Right cardiac atrium (tissue), 5 donors: ENCODE results near the gene ATP9A. TPM values are rescaled to one million over a fixed set of nuclear protein-coding genes. Genes with fewer than 3 reads are reported as not detected.

Experiments used
- ATAC-seq, 2 donors: fragments of 200-7000 bp; cut with Tn5 transposase; one replicate each; pipeline versions ENCODE4 v1.8.0 to v1.9.1; 2020; ENCODE audit warnings: moderate library complexity in 2 of 2, mild to moderate bottlenecking in 1 of 2
- DNase-seq, 3 donors: peaks; one replicate each; pipeline ENCODE4 v3.0.0-alpha.2; 2020
- H3K27ac ChIP-seq: one replicate; pipeline ENCODE4 v1.5.1; 2013; ENCODE audit warnings: mild to moderate bottlenecking, low read length, control low read depth, moderate library complexity
- H3K27me3 ChIP-seq: one replicate; pipeline ENCODE4 v1.6.1; 2013; ENCODE audit not compliant: control insufficient read depth, insufficient read depth
- H3K4me1 ChIP-seq: one replicate; pipeline ENCODE4 v1.6.1; 2013; ENCODE audit warnings: low read length; ENCODE audit not compliant: control insufficient read depth, insufficient read depth
- H3K4me3 ChIP-seq: one replicate; pipeline ENCODE4 v1.5.1; 2013; ENCODE audit warnings: low read length, control low read depth
- H3K9me3 ChIP-seq: one replicate; pipeline ENCODE4 v1.6.1; 2013; ENCODE audit warnings: low read length; ENCODE audit not compliant: control insufficient read depth
- WGBS: extraction: QIAGEN DNeasy Blood & Tissue Kit; methylation state at CpG from one replicate; pipeline ENCODE4 v1.1.7; 2013; 5-methylcytosine and 5-hydroxymethylcytosine counted together
- intact Hi-C, 4 donors: fragments of 100-400 bp; cut with DNase I; formaldehyde crosslinking; loops; one replicate each; pipeline versions ENCODE4 v1.11.0 to v1.14.0; 2022 to 2023
- polyA plus RNA-seq: library from polyadenylated mRNA; stranded (reverse); fragments of 200-250 nt; gene quantifications from one replicate; pipeline ENCODE4 v1.2.3, GENCODE V29; 2013
- total RNA-seq, 4 donors: library from RNA; stranded (reverse); fragmentation: NEBNext Ultra II Directional; extraction: Animal tissue kit (Norgen Biotek cat#: 25700); gene quantifications; one replicate each; pipeline ENCODE4 v1.2.1, GENCODE V29; 2021
- donor health status: healthy with polysubstance abuse.
- donor health status: DM: no; HTN: yes; CAD: no.
- donor health status: DM: no; HTN: no; CAD: no.
- donor health status: DM: no; HTN: yes; CAD: no; lungs with severe emphysema.
- donor health status: DM: yes; HTN: yes; CAD: no.

The ATP9A gene
- total and polyA plus RNA-seq, 5 donors, result 6.2 to 23.9 (median 19.4) TPM

DNA sequence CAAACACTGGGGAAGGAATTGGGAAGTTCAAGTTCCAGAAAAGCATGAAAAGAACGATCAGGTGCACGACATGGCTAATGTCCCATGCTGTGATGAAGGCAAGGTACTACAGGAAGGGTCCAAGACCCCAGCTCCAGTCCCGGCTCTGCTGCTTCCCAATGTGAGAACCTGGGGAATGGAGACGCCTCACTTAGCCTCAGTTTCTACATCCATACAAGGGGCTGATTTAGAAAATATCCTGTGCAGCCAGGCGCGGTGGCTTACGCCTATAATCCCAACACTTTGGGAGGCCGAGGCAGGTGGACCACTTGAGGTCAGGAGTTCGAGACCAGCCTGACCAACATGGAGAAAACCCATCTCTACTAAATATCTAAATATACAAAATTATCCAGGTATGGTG, 144.9 kb downstream of the ATP9A start:
- H3K4me1 ChIP-seq, result no peaks in the 10 kb centered on the region
- DNase-seq (no peak), ATAC-seq (no peak)
- H3K27ac ChIP-seq, result no peak overlapping the region
- intact Hi-C loops, result loop anchor here in 2 of 4 donors (10.0 kb wide), 2 partner anchors 248 to 638 kb away; no protein-coding TSS in a partner anchor
- no peaks in the 10 kb centered on the region for H3K9me3 ChIP-seq
- H3K4me3 ChIP-seq, result no peak overlapping the region
- H3K27me3 ChIP-seq, result no peaks in the 10 kb centered on the region
- 93% methylated on average over 9 of the region's 9 CpGs for WGBS

DNA sequence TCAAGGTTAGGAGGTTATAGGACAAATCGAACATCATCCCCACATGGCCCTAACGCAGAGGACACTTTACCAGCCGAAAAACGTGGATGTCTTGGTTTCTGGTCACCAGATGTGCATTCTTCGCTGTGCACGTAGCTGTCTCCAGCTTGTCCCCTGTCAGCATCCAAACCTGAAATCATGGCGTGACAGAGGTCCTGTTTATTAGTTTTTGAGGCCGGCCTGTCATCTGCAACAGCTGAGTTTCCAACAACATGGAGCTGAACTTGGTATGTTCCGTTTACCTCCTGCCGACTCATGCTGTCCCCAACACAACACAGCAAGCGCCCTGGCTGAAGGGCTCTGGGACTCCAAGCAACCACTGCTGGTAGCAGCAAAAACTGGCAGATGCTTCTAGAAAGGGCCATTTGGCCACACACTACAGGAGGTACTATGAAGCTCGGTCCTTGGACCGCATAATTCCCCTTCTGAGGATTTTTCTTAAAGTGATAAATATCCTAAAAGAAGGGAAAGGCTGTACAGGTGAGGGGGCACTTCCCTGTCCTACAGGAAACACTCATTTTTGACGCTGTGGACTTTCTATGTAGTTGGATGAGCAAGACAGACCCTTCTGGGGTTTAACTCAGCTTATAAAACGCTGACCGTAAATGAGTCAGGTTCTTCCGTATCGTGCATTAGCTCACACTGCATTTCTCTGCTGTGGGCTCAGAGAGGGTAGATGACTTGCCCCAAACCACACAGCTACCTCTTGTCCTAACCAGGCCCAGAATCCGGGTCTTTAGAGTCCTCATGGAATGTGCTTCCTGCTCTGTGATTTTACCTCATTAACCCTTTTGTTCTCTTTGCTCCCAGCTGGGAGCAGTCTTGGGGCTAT, 146.0 kb downstream of the ATP9A start:
- DNase-seq (no peak), ATAC-seq (no peak)
- Histone ChIP-seq H3K4me3 (no peak overlapping the region), H3K27me3 (no peaks in the 10 kb centered on the region), H3K27ac (no peak overlapping the region), H3K4me1 (no peaks in the 10 kb centered on the region), H3K9me3 (no peaks in the 10 kb centered on the region)
- 90% methylated on average over 19 of the region's 19 CpGs for WGBS
- intact Hi-C loops, result loop anchor here in 2 of 4 donors (10.0 kb wide), 2 partner anchors 247 to 637 kb away; no protein-coding TSS in a partner anchor

DNA sequence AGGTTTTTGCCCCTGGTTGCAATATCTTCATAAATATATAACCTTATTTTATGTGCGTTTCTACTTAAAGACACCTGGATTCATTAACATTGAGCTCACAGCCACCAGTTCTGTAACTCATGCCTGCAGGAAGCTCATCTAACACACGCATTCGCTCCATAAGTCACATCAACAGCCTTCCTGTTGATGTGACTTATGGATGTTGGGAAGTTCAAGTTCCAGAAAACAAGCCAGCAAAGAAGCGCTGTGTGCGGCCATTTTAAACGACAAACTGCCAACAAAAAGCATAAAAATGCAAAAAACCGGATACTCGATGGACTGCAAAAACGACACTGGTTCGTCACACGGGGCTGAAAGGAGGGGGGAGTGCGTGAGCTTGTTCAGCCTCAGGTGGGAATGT, 147.8 kb downstream of the ATP9A start:
- H3K9me3 ChIP-seq, result no peaks in the 10 kb centered on the region

DNA sequence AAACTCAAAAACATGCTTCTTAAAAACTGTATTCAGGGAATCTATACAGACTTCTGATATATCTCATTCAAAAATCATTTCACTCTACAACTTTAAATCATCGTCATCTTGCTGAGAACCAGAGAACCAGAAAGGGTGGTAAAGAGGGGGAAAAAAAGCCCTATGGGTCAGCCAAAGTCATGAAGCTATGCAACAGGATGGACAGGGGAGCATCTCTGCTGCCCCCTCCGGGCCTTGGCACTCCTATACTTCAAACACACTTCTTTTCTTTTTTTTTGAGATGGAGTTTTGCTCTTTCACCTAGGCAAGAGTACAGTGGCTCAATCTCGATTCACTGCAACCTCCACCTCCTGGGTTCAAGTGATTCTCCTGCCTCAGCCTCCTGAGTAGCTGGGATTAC, 152.1 kb downstream of the ATP9A start:
- intact Hi-C loops, result no loop called here
- no peak for DNase-seq
- ATAC-seq, result no peak

More for the DNA sequence above, 147.8 kb downstream of the ATP9A start:
- DNase-seq, result no peak
- Histone ChIP-seq H3K4me1 (no peaks in the 10 kb centered on the region), H3K27me3 (no peaks in the 10 kb centered on the region), H3K4me3 (no peak overlapping the region), H3K27ac (no peak overlapping the region)
- 96% methylated on average over 12 of the region's 12 CpGs for WGBS
- ATAC-seq, result no peak
- intact Hi-C loops, result loop anchor here in 2 of 4 donors (10.0 kb wide), 2 partner anchors 246 to 636 kb away; no protein-coding TSS in a partner anchor

GRCh38 chr20:51614687-51615086, 153.5 kb downstream of the ATP9A start:
- H3K27ac ChIP-seq, result no peak overlapping the region
- no peaks in the 10 kb centered on the region for H3K4me1 ChIP-seq
- H3K9me3 ChIP-seq, result no peaks in the 10 kb centered on the region
- WGBS, result 82% methylated on average over 6 of the region's 6 CpGs
- ATAC-seq, result no peak
- intact Hi-C loops, result no loop called here
- no peaks in the 10 kb centered on the region for H3K27me3 ChIP-seq
- H3K4me3 ChIP-seq, result no peak overlapping the region
- DNase-seq, result no peak

More for the DNA sequence above, 152.1 kb downstream of the ATP9A start:
- H3K27ac ChIP-seq, result no peak overlapping the region
- no peak overlapping the region for H3K4me3 ChIP-seq
- no peaks in the 10 kb centered on the region for H3K9me3 ChIP-seq
- H3K27me3 ChIP-seq, result no peaks in the 10 kb centered on the region
- H3K4me1 ChIP-seq, result no peaks in the 10 kb centered on the region
- 92% methylated on average over 3 of the region's 3 CpGs for WGBS

DNA sequence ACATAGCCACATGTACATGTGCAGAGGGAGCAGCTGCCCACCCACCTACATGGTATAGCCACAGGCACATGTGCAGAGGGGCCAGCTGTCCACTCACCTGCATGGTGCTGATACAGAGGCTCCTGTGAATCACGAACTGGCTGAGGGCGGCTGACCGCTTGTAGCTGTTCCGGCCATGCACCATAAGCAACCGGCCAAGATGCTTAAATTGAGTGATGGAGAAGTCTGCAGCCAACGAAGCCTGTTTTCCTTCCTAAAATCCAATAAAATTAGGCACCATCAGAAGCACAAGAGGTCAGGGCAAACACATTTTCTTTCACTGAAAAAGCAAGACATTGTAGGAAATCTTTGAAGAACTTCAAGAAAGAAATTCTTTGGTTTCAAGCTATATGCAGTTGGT, 154.6 kb downstream of the ATP9A start:
- H3K27ac ChIP-seq, result no peak overlapping the region
- ATAC-seq, result no peak
- intact Hi-C loops, result no loop called here
- DNase-seq, result no peak
- H3K9me3 ChIP-seq, result no peaks in the 10 kb centered on the region
- H3K4me1 ChIP-seq, result no peaks in the 10 kb centered on the region
- no peak overlapping the region for H3K4me3 ChIP-seq
- 91% methylated on average over 6 of the region's 6 CpGs for WGBS
- H3K27me3 ChIP-seq, result no peaks in the 10 kb centered on the region

DNA sequence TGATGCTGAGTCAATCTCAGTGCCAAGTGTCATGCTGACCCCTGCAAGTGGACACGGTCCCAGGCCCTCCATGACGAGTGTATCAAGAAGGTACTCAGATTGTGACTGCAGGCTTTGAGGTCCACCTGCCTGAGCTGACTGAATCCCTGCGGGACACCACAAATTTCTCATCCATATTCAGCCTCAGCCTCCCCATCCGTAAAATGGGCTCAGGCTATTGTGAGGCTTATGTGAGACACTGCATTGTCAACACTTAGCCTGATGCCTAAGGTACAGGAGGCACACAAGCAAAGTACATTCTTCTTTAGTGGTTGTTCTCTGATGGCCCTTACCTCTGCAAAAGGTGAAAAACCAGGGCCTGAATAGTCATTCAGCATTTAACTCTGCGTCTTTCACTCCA, 155.3 kb downstream of the ATP9A start:
- H3K4me3 ChIP-seq, result no peak overlapping the region
- H3K27ac ChIP-seq, result no peak overlapping the region
- no peak for DNase-seq
- WGBS, result 95% methylated on average over 5 of the region's 5 CpGs
- H3K4me1 ChIP-seq, result no peaks in the 10 kb centered on the region
- ATAC-seq, result no peak
- intact Hi-C loops, result no loop called here
- no peaks in the 10 kb centered on the region for H3K27me3 ChIP-seq
- no peaks in the 10 kb centered on the region for H3K9me3 ChIP-seq

GRCh38 chr20:51611625-51611890, 156.6 kb downstream of the ATP9A start:
- 63% methylated on average over 2 of the region's 2 CpGs for WGBS
- intact Hi-C loops, result no loop called here

GRCh38 chr20:51610761-51611624, 157.2 kb downstream of the ATP9A start:
- Histone ChIP-seq H3K4me3 (no peak overlapping the region), H3K27me3 (no peaks in the 10 kb centered on the region), H3K27ac (no peak overlapping the region), H3K9me3 (no peaks in the 10 kb centered on the region), H3K4me1 (no peaks in the 10 kb centered on the region)
- ATAC-seq (no peak), DNase-seq (no peak)
- intact Hi-C loops, result no loop called here
- WGBS, result 75% methylated on average over 16 of the region's 16 CpGs

More at GRCh38 chr20:51611625-51611890, 156.6 kb downstream of the ATP9A start:
- no peaks in the 10 kb centered on the region for H3K9me3 ChIP-seq
- ATAC-seq (no peak), DNase-seq (no peak)
- H3K4me1 ChIP-seq, result no peaks in the 10 kb centered on the region
- H3K27ac ChIP-seq, result no peak overlapping the region
- H3K4me3 ChIP-seq, result no peak overlapping the region
- H3K27me3 ChIP-seq, result no peaks in the 10 kb centered on the region

GRCh38 chr20:51610111-51610510, 158.1 kb downstream of the ATP9A start:
- Histone ChIP-seq H3K4me1 (no peaks in the 10 kb centered on the region), H3K4me3 (no peak overlapping the region), H3K9me3 (no peaks in the 10 kb centered on the region), H3K27me3 (no peaks in the 10 kb centered on the region), H3K27ac (no peak overlapping the region)
- intact Hi-C loops, result no loop called here
- WGBS, result 89% methylated on average over 8 of the region's 8 CpGs
- ATAC-seq (no peak), DNase-seq (no peak)

- no peaks in the 10 kb centered on the region for H3K27me3 ChIP-seq
- no peak for DNase-seq
- H3K4me3 ChIP-seq, result no peak overlapping the region
- intact Hi-C loops, result no loop called here
- 94% methylated on average over 9 of the region's 9 CpGs for WGBS
- H3K27ac ChIP-seq, result no peak overlapping the region
- no peaks in the 10 kb centered on the region for H3K9me3 ChIP-seq
- no peaks in the 10 kb centered on the region for H3K4me1 ChIP-seq
- ATAC-seq, result no peak
Measured at GRCh38 chr20:51609251-51609650, 158.9 kb downstream of the ATP9A start.
